HepG2 (cell line): ENCODE results near the gene MATK. TPM values are rescaled to one million over a fixed set of nuclear protein-coding genes. Genes with fewer than 3 reads are reported as not detected.
A peak's percentile ranks its signal among the peaks of the same experiment; 100 is the strongest.

ENCODE experiments used
- ATAC-seq: fragments of 200-7000 bp; cut with Tn5 transposase; 3 replicates; pipeline ENCODE4 v1.9.1; 2020; ENCODE audit warnings: mild to moderate bottlenecking, moderate library complexity
- BruUV-seq: library from RNA; stranded (reverse); fragments of 400-500 nt; replicated peaks from 2 replicates; lab custom pipeline; 2021; lab: Mats Ljungman, UMichigan
- CTCF ChIA-PET: fragments of 300-600 bp; formaldehyde crosslinking; extraction: SDS; loops from one replicate; lab custom pipeline; 2021; ENCODE audit warnings: low total read pairs, inconsistent platforms, low intra/inter-chr PET ratio; lab: Yijun Ruan, JAX
- POLR2A ChIA-PET: fragments of 350-600 bp; sonication (Branson Sonifier 250); formaldehyde crosslinking; loops from one replicate; lab custom pipeline; 2020; ENCODE audit warnings: antibody characterized with exemption, inconsistent platforms; lab: Yijun Ruan, JAX
- DNase-seq: peaks from one replicate; pipeline ENCODE4 v3.0.0-alpha.2; 2015; ENCODE audit warnings: low spot score
- FAIRE-seq: peaks from 3 replicates; lab custom pipeline; 2011; peaks lifted over from hg19 to GRCh38; lab: Jason Lieb, UNC
- H2AFZ ChIP-seq: one replicate; pipeline ENCODE4 v1.6.1; 2011; ENCODE audit warnings: low read length, inconsistent platforms
- H3K27ac ChIP-seq: fragments of 300-600 bp; 3 replicates; pipeline ENCODE4 v1.8.0; 2011; ENCODE audit warnings: mixed run types, mild to moderate bottlenecking, mixed read lengths, low read length, inconsistent platforms; ENCODE audit not compliant: insufficient read depth; ENCODE audit errors: extremely low read length
- H3K27me3 ChIP-seq, 2 experiments: fragments of 200-600 bp in 1 of 2; 2 replicates in 1 of 2; 3 replicates in 1 of 2; pipeline versions ENCODE4 v1.6.0 to v1.8.0; 2011; ENCODE audit warnings: low read length in 2 of 2, mild to moderate bottlenecking in 2 of 2, moderate library complexity in 2 of 2, inconsistent platforms in 1 of 2; ENCODE audit not compliant: insufficient read depth in 2 of 2, control insufficient read depth in 1 of 2
- H3K36me3 ChIP-seq, 2 experiments: fragments of 200-600 bp in 1 of 2; replicated peaks in 1 of 2; 2 replicates in 1 of 2; 3 replicates in 1 of 2; pipeline versions ENCODE4 v1.5.1 to v1.8.0; 2011; ENCODE audit warnings: low read length in 2 of 2, inconsistent platforms in 1 of 2; ENCODE audit not compliant: insufficient read depth in 2 of 2, control insufficient read depth in 1 of 2
- H3K4me1 ChIP-seq: 2 replicates; pipeline ENCODE4 v1.5.1; 2012; ENCODE audit warnings: low read length, inconsistent platforms; ENCODE audit not compliant: insufficient read depth
- H3K4me2 ChIP-seq: 2 replicates; pipeline ENCODE4 v1.6.0; 2011; ENCODE audit warnings: low read depth, low read length, inconsistent platforms
- H3K4me3 ChIP-seq, 3 experiments: fragments of 200-600 bp in 1 of 3; sonication (generic), shearing (Covaris generic) in 1 of 3; replicated peaks in 1 of 3; 2 replicates each; pipeline ENCODE4 v1.5.1; 2011 to 2016; ENCODE audit warnings: low read length in 3 of 3, inconsistent platforms in 2 of 3, low read depth in 2 of 3, mild to moderate bottlenecking in 2 of 3, control low read depth in 1 of 3, mixed read lengths in 1 of 3; ENCODE audit not compliant: insufficient read depth in 1 of 3
- H3K79me2 ChIP-seq: one replicate; pipeline ENCODE4 v1.6.1; 2011; ENCODE audit warnings: low read length, inconsistent platforms; ENCODE audit not compliant: insufficient read depth
- H3K9ac ChIP-seq: 2 replicates; pipeline ENCODE4 v1.6.0; 2011; ENCODE audit warnings: mild to moderate bottlenecking, low read depth, low read length, inconsistent platforms; ENCODE audit not compliant: insufficient read depth
- H3K9me3 ChIP-seq: 2 replicates; pipeline ENCODE4 v1.5.1; 2012; ENCODE audit warnings: mild to moderate bottlenecking, low read length
- H4K20me1 ChIP-seq: 2 replicates; pipeline ENCODE4 v1.6.0; 2011; ENCODE audit warnings: inconsistent platforms, mild to moderate bottlenecking, low read length, moderate library complexity; ENCODE audit not compliant: insufficient read depth
- EP300 ChIP-seq, 3 experiments: sonication (generic) in 1 of 3; formaldehyde crosslinking in 1 of 3; IDR thresholded peaks; 2 replicates each; pipeline versions ENCODE4 v1.5.1 to v1.6.1; 2011 to 2020; ENCODE audit warnings: low read depth in 2 of 3, low read length in 2 of 3, borderline replicate concordance in 1 of 3, improper control_type of control experiment in 1 of 3, mild to moderate bottlenecking in 1 of 3, missing genetic modification reagents in 1 of 3, moderate library complexity in 1 of 3
- ZNF629 ChIP-seq: sonication (generic); formaldehyde crosslinking; conservative IDR thresholded peaks from 2 replicates; pipeline ENCODE4 v1.5.0; 2020; ENCODE audit warnings: missing genetic modification reagents
- ZNF768 ChIP-seq: sonication (generic); formaldehyde crosslinking; IDR thresholded peaks from 2 replicates; pipeline ENCODE4 v1.4.0; 2020; ENCODE audit warnings: missing genetic modification reagents
- WGBS: methylation state at CpG from one replicate; pipeline ENCODE4 v1.1.6; 2017; ENCODE audit warnings: low lambda C conversion rate; 5-methylcytosine and 5-hydroxymethylcytosine counted together
- in situ Hi-C: cut with HindIII; loops from 2 replicates; pipeline ENCODE4 v1.10.0; 2017; ENCODE audit warnings: low pct_unique_long_range_greater_than_20kb; ENCODE audit not compliant: extremely low pct_ligation_motif_present
- intact Hi-C: fragments of 100-400 bp; cut with micrococcal nuclease; formaldehyde crosslinking; loops from one replicate; pipeline ENCODE4 v1.10.0; 2022; ENCODE audit not compliant: unreplicated experiment
- polyA plus RNA-seq, 8 experiments: library from polyadenylated mRNA; depleted of rRNA in 3 of 8; stranded (reverse) in 7 of 8; unstranded in 1 of 8; fragments of >200 nt; fragmentation: Illumina TruSeq in 4 of 8; extraction: Trizol in 4 of 8; gene quantifications; 2 replicates each; pipeline versions ENCODE4 v1.2.1 to v1.2.3, GENCODE V29; 2011 to 2016; ENCODE audit warnings: low read depth in 4 of 8, missing spikeins in 1 of 8, mixed read lengths in 1 of 8; ENCODE audit not compliant: insufficient read depth in 1 of 8
- total RNA-seq, 5 experiments: library from RNA; depleted of rRNA; stranded (reverse); fragments of >200 nt; fragmentation: Illumina TruSeq; extraction: Trizol; gene quantifications; 2 replicates each; pipeline ENCODE4 v1.2.3, GENCODE V29; 2016; ENCODE audit warnings: low read depth in 1 of 5
- TF ChIP-seq, protein P1 (sequence below): sonication (generic); formaldehyde crosslinking; IDR thresholded peaks from 2 replicates; pipeline ENCODE4 v1.9.0; 2021; ENCODE audit warnings: missing genetic modification reagents, borderline replicate concordance

MATK gene
- total and polyA plus RNA-seq, 2 of the 13 experiments (the other 11 are each of a cell fraction or from before 2014, with no cell fraction given): 0.09 TPM; not detected in 1

DNA sequence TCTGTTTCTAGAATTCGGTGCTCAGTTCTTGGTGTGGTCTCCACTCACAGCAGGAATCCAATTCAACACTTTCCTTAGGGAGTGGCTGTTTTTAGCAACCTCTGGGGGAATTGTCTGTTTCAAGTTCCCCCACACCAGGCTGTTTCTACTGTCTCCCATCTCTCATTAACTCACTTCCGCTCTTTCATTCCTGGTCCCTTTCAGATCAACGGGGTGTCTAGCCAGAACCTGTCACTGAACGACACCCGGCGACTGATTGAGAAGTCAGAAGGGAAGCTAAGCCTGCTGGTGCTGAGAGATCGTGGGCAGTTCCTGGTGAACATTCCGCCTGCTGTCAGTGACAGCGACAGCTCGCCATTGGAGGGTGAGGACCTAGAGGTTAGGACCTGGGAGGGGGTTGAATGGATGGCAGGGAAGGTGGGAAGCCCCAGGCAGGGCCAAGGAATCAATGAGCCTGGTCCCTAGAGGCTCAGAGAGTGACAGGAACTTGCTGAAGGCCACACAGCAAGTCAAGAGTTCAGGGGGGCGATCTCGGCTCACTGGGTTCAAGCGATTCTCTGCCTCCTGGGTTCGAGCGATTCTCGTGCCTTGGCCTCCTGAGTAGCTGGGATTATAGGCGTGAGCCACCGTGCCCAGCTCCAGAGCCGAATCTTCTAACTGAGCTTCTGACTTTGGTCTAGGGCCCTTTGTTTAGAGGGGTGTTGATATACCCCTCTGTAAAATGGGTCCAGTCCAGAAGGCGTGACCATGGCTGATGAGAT lies 52.5 kb downstream of the MATK start:
- FAIRE-seq: no peak
- 94% methylated on average over 11 of the region's 20 CpGs for WGBS
- no TSS peak for BruUV-seq
- Histone ChIP-seq H3K9me3 (no peaks in the 10 kb centered on the region), H3K27ac (no peak overlapping the region), H3K9ac (no peak overlapping the region), H3K4me2 (no peak overlapping the region), H4K20me1 (no peaks in the 10 kb centered on the region), H3K4me3 (no peak overlapping the region), H3K27me3 (no peaks in the 10 kb centered on the region), H3K36me3 (0 out of 5 replicates have a peak, but pooled peaks cover 0 to 3% of the 10 kb centered on the region in 2 experiments), H2AFZ (no peak overlapping the region), H3K79me2 (no peaks in the 10 kb centered on the region), H3K4me1 (no peaks in the 10 kb centered on the region)
- DNase-seq: no peak
- no peak for ATAC-seq
- intact Hi-C loops (no loop called here), in situ Hi-C loops (no loop called here)
- CTCF ChIA-PET: no interaction called here
- POLR2A ChIA-PET: no interaction called here
- TF ChIP-seq ZNF768 (peak; percentile 81), ZNF629 (CRISPR knock-in tag) (peak; percentile 33), EP300 (IDR thresholded peaks at IDR 0.05; ENCODE audit: low read depth in 2 of 2, low read length in 2 of 2) (no peak), EP300 (CRISPR knock-in tag; IDR thresholded peaks at IDR 0.05; ENCODE audit: borderline replicate concordance) (no peak)
- TF ChIP-seq, protein P1, sequence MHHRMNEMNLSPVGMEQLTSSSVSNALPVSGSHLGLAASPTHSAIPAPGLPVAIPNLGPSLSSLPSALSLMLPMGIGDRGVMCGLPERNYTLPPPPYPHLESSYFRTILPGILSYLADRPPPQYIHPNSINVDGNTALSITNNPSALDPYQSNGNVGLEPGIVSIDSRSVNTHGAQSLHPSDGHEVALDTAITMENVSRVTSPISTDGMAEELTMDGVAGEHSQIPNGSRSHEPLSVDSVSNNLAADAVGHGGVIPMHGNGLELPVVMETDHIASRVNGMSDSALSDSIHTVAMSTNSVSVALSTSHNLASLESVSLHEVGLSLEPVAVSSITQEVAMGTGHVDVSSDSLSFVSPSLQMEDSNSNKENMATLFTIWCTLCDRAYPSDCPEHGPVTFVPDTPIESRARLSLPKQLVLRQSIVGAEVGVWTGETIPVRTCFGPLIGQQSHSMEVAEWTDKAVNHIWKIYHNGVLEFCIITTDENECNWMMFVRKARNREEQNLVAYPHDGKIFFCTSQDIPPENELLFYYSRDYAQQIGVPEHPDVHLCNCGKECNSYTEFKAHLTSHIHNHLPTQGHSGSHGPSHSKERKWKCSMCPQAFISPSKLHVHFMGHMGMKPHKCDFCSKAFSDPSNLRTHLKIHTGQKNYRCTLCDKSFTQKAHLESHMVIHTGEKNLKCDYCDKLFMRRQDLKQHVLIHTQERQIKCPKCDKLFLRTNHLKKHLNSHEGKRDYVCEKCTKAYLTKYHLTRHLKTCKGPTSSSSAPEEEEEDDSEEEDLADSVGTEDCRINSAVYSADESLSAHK (CRISPR knock-in tag): 0 out of 2 replicates have a peak, but pooled peaks have one; percentile 74
